GM12878 (cell line): ENCODE data around the gene NUDT9. TPM values are rescaled to one million over a fixed set of nuclear protein-coding genes. Genes with fewer than 3 reads are reported as not detected.
A peak's percentile ranks its signal among the peaks of the same experiment; 100 is the strongest.

Experiments used
- ATAC-seq: fragments of 200-7000 bp; cut with Tn5 transposase; 3 replicates; pipeline ENCODE4 v1.9.1; 2020; ENCODE audit warnings: mild to moderate bottlenecking, moderate library complexity
- BruUV-seq: library from RNA; stranded (reverse); fragments of 400-500 nt; replicated peaks from 2 replicates; lab custom pipeline; 2021; lab: Mats Ljungman, UMichigan
- CTCF ChIA-PET: fragments of 300-600 bp; sonication (Branson Sonifier 250); formaldehyde crosslinking; extraction: SDS; loops from one replicate; lab custom pipeline; 2021; ENCODE audit warnings: inconsistent platforms; lab: Yijun Ruan, JAX
- POLR2A ChIA-PET: fragments of 350-600 bp; formaldehyde crosslinking; extraction: SDS; loops from one replicate; lab custom pipeline; 2021; ENCODE audit warnings: inconsistent platforms; lab: Charles Lee
- RAD21 ChIA-PET: fragments of 300-600 bp; sonication (Branson Sonifier 250); formaldehyde crosslinking; loops from one replicate; lab custom pipeline; 2023; ENCODE audit warnings: antibody characterized with exemption; ENCODE audit not compliant: unreplicated experiment; lab: Charles Lee
- SMC1A ChIA-PET: fragments of 300-600 bp; sonication (Branson Sonifier 250); formaldehyde crosslinking; loops from one replicate; lab custom pipeline; 2023; ENCODE audit not compliant: unreplicated experiment, uncharacterized antibody; lab: Charles Lee
- DNase-seq: peaks from one replicate; pipeline ENCODE4 v3.0.0-alpha.2; 2011; ENCODE audit warnings: low read depth, low spot score
- FAIRE-seq: peaks from 3 replicates; lab custom pipeline; 2011; peaks lifted over from hg19 to GRCh38; lab: Jason Lieb, UNC
- H2AFZ ChIP-seq: 2 replicates; pipeline ENCODE4 v1.6.0; 2011; ENCODE audit warnings: low read depth, low read length, control low read depth; ENCODE audit not compliant: control insufficient read depth
- H3K27ac ChIP-seq: 2 replicates; pipeline ENCODE4 v1.5.1; 2011; ENCODE audit warnings: control low read depth; ENCODE audit not compliant: control insufficient read depth, insufficient read depth
- H3K27me3 ChIP-seq, 2 experiments: replicated peaks in 1 of 2; 2 replicates each; pipeline versions ENCODE4 v1.6.0 to v1.6.1; 2011; ENCODE audit warnings: low read length in 1 of 2; ENCODE audit not compliant: control insufficient read depth in 2 of 2, insufficient read depth in 2 of 2
- H3K36me3 ChIP-seq, 2 experiments: 2 replicates each; pipeline ENCODE4 v1.5.1; 2011; ENCODE audit warnings: low read length in 1 of 2; ENCODE audit not compliant: control insufficient read depth in 2 of 2, insufficient read depth in 2 of 2
- H3K4me1 ChIP-seq: 2 replicates; pipeline ENCODE4 v1.6.1; 2011; ENCODE audit warnings: mild to moderate bottlenecking, low read length, moderate library complexity, mixed read lengths; ENCODE audit not compliant: control insufficient read depth, insufficient read depth
- H3K4me2 ChIP-seq: 2 replicates; pipeline ENCODE4 v1.6.0; 2011; ENCODE audit warnings: control low read depth; ENCODE audit not compliant: control insufficient read depth, insufficient read depth
- H3K4me3 ChIP-seq: fragments of 200-600 bp; sonication (generic); 2 replicates; pipeline ENCODE4 v1.5.1; 2016
- H3K79me2 ChIP-seq: 2 replicates; pipeline ENCODE4 v1.6.0; 2011; ENCODE audit warnings: low read length; ENCODE audit not compliant: control insufficient read depth, insufficient read depth
- H3K9ac ChIP-seq: 2 replicates; pipeline ENCODE4 v1.8.0; 2011; ENCODE audit warnings: low read length, control low read depth, mixed read lengths; ENCODE audit not compliant: control insufficient read depth, insufficient read depth
- H3K9me3 ChIP-seq: replicated peaks from 3 replicates; pipeline ENCODE4 v1.5.1; 2011; ENCODE audit warnings: mild to moderate bottlenecking, low read length; ENCODE audit not compliant: control insufficient read depth, insufficient read depth
- H4K20me1 ChIP-seq: 2 replicates; pipeline ENCODE4 v1.6.0; 2011; ENCODE audit not compliant: control insufficient read depth, insufficient read depth
- EED ChIP-seq: sonication (generic); IDR thresholded peaks from 2 replicates; pipeline ENCODE4 v1.6.1; 2016; ENCODE audit warnings: antibody characterized with exemption, low read depth
- EP300 ChIP-seq, 2 experiments: fragments of 150-350 bp in 1 of 2; IDR thresholded peaks; 2 replicates each; pipeline ENCODE4 v1.6.1; 2011 to 2012; ENCODE audit warnings: low read depth in 2 of 2, low read length in 2 of 2, borderline replicate concordance in 1 of 2, improper control_type of control experiment in 1 of 2, inconsistent platforms in 1 of 2; ENCODE audit not compliant: control insufficient read depth in 1 of 2
- FOS ChIP-seq: IDR thresholded peaks from 3 replicates; pipeline ENCODE4 v1.6.1; 2011; ENCODE audit warnings: borderline replicate concordance; ENCODE audit not compliant: insufficient read length; ENCODE audit errors: extremely low read depth
- GABPA ChIP-seq: IDR thresholded peaks from 2 replicates; pipeline ENCODE4 v1.6.1; 2014; ENCODE audit warnings: antibody characterized with exemption, low read depth, mild to moderate bottlenecking, inconsistent platforms
- KAT2A ChIP-seq: conservative IDR thresholded peaks from 2 replicates; pipeline ENCODE4 v1.6.1; 2011; ENCODE audit warnings: low read depth, low read length; ENCODE audit not compliant: control insufficient read depth
- KLF5 ChIP-seq: fragments of 450-650 bp; IDR thresholded peaks from 2 replicates; pipeline ENCODE4 v1.6.1; 2014; ENCODE audit warnings: mild to moderate bottlenecking; ENCODE audit not compliant: partially characterized antibody
- NFIC ChIP-seq: IDR thresholded peaks from 2 replicates; pipeline ENCODE4 v1.6.1; 2012; ENCODE audit warnings: low read depth, mild to moderate bottlenecking, inconsistent platforms, low read length, moderate library complexity
- NFYA ChIP-seq: IDR thresholded peaks from 2 replicates; pipeline ENCODE4 v1.6.1; 2011; ENCODE audit warnings: low read depth, mild to moderate bottlenecking, low read length, improper control_type of control experiment, borderline replicate concordance
- PAX5 ChIP-seq: IDR thresholded peaks from 2 replicates; pipeline ENCODE4 v1.6.1; 2011; ENCODE audit warnings: low read depth, low read length, borderline replicate concordance
- ZSCAN29 ChIP-seq: fragments of 450-650 bp; IDR thresholded peaks from 2 replicates; pipeline ENCODE4 v1.6.1; 2017; ENCODE audit warnings: mild to moderate bottlenecking, moderate library complexity
- WGBS: methylation state at CpG from one replicate; pipeline ENCODE4 v1.1.6; 2016; ENCODE audit warnings: low lambda C conversion rate; ENCODE audit not compliant: insufficient replicate concordance, insufficient coverage; ENCODE audit errors: missing lambda C conversion rate; 5-methylcytosine and 5-hydroxymethylcytosine counted together
- in situ Hi-C: fragments of 300-500 bp; cut with MboI; formaldehyde crosslinking; loops from 9 replicates; pipeline ENCODE4 v1.14.3; 2018; ENCODE audit warnings: mixed read lengths
- intact Hi-C: fragments of 100-400 bp; cut with micrococcal nuclease; formaldehyde crosslinking; loops from one replicate; pipeline ENCODE4 v1.14.2; 2022; ENCODE audit not compliant: unreplicated experiment
- polyA plus RNA-seq, 11 experiments: library from polyadenylated mRNA; depleted of rRNA in 4 of 11; unstranded in 6 of 11; stranded (reverse) in 5 of 11; fragments of >200 nt; fragmentation: Nextera tagmentation in 4 of 11; fragmentation: Illumina TruSeq in 1 of 11; extraction: Ambion mirVana in 4 of 11; extraction: Trizol in 1 of 11; gene quantifications; 1 replicate in 1 of 11; 2 replicates in 10 of 11; pipeline versions ENCODE4 v1.2.1 to v1.2.3, GENCODE V29; 2011 to 2016; ENCODE audit warnings: inconsistent platforms in 2 of 11, missing spikeins in 2 of 11, low read depth in 1 of 11
- total RNA-seq, 4 experiments: library from RNA; depleted of rRNA in 3 of 4; stranded (reverse); fragments of >200 nt in 3 of 4; fragmentation: Illumina TruSeq in 1 of 4; extraction: Trizol in 1 of 4; gene quantifications; 2 replicates each; pipeline versions ENCODE4 v1.2.1 to v1.2.3, GENCODE V29; 2013 to 2021
- TF ChIP-seq, protein P1 (sequence below): fragments of 150-350 bp; IDR thresholded peaks from 2 replicates; pipeline ENCODE4 v1.6.1; 2016; ENCODE audit warnings: low read depth, low read length

NUDT9 gene
- total and polyA plus RNA-seq, 10 of the 15 experiments (the other 5 are each of a cell fraction or from before 2014, with no cell fraction given): 8.4 to 28.3 (median 14.6) TPM

DNA sequence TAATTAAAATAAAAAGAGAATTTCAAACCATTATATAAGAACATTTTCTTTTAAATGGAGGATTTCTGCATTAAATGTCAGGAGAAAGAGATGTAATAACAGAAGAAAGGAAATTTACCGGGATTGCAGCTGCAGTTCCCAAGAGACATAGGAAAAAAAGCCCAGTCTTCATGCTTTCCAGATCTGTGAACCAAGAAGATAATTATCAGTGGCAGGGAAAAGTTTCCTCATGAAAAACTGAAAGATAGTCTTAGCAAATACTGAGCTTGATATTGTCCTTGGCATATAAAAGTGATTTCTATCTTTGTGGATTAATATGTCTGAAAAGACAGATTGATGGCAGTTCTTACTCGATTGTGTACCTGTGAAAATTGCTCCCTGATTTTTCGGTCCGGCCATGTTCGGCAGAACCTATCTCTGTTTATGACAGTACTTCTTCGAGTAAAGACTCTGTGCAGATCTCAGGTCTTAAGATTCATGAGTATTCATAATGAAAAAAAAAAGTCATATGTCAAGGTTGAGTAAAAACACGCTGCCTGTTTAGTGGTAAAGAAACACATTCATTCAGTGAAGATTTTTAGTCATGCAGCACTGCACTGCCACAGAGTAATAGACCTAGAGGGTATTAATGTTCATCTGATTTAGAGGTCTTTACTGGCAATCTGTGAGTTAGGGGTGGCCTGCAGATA lies 77.2 kb downstream of the NUDT9 start (continued):
- TF ChIP-seq FOS (no peak), EED (no peak), NFYA (no peak), KLF5 (no peak), ZSCAN29 (no peak), PAX5 (peak; percentile 77; the same call in 1 of the 2 replicates), KAT2A (no peak), GABPA (0 out of 2 replicates have a peak, but pooled peaks have one; percentile 36)
- TF ChIP-seq, protein P1, sequence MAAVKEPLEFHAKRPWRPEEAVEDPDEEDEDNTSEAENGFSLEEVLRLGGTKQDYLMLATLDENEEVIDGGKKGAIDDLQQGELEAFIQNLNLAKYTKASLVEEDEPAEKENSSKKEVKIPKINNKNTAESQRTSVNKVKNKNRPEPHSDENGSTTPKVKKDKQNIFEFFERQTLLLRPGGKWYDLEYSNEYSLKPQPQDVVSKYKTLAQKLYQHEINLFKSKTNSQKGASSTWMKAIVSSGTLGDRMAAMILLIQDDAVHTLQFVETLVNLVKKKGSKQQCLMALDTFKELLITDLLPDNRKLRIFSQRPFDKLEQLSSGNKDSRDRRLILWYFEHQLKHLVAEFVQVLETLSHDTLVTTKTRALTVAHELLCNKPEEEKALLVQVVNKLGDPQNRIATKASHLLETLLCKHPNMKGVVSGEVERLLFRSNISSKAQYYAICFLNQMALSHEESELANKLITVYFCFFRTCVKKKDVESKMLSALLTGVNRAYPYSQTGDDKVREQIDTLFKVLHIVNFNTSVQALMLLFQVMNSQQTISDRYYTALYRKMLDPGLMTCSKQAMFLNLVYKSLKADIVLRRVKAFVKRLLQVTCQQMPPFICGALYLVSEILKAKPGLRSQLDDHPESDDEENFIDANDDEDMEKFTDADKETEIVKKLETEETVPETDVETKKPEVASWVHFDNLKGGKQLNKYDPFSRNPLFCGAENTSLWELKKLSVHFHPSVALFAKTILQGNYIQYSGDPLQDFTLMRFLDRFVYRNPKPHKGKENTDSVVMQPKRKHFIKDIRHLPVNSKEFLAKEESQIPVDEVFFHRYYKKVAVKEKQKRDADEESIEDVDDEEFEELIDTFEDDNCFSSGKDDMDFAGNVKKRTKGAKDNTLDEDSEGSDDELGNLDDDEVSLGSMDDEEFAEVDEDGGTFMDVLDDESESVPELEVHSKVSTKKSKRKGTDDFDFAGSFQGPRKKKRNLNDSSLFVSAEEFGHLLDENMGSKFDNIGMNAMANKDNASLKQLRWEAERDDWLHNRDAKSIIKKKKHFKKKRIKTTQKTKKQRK: no peak

DNA sequence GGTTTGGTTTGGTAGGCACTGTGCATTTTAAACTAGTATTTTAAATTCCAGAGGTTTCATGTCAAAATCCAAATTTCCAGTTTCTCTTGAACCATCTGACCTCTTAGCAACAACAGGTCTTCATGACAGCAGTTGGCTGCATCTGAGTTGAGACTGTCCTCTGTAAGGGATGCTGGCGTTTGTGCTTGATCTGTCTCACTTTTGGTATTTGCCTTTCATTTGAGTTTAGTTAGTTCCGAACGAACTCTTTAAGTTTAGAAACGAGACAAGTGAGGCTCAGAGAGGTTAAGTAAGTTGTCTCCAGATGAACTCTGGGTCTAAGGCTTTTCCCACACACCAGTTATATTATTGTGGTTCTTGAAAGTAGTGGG lies 77.7 kb downstream of the NUDT9 start:
- SMC1A ChIA-PET: interaction anchor here (1.0 to 1.1 kb wide), 2 partner anchors 21 to 147 kb away, joined by 3 read pairs; no protein-coding TSS in a partner anchor
- CTCF ChIA-PET: no interaction called here
- peak; percentile 6; the same call in 1 of the 2 replicates for TF ChIP-seq NFIC
- no peak for TF ChIP-seq EP300 (IDR thresholded peaks at IDR 0.05; ENCODE audit: borderline replicate concordance in 1 of 2, control insufficient read depth in 1 of 2, low read depth in 2 of 2, low read length in 2 of 2)
- peak overlapping the region; percentile 35 for H2AFZ ChIP-seq
- intact Hi-C loops: no loop called here
- in situ Hi-C loops: no loop called here
- H3K4me3 ChIP-seq: no peak overlapping the region
- no peaks in the 10 kb centered on the region for H3K36me3 ChIP-seq
- FAIRE-seq (peak; percentile 78), ATAC-seq (peak; percentile 57), DNase-seq (no peak)
- H3K9ac ChIP-seq: no peak overlapping the region
- WGBS: 0% methylated on average over 4 of the region's 4 CpGs
- POLR2A ChIA-PET: no interaction called here
- H4K20me1 ChIP-seq: no peaks in the 10 kb centered on the region
- no peaks in the 10 kb centered on the region for H3K27me3 ChIP-seq
- H3K27ac ChIP-seq: no peak overlapping the region
- H3K9me3 ChIP-seq: no peaks in the 10 kb centered on the region
- H3K4me2 ChIP-seq: 0 out of 2 replicates have a peak overlapping the region, but pooled peaks have one; percentile 32
- BruUV-seq: no TSS peak
- RAD21 ChIA-PET: no interaction called here
- H3K4me1 ChIP-seq: peaks cover 4% of the 10 kb centered on the region
- H3K79me2 ChIP-seq: no peaks in the 10 kb centered on the region
